Activated CD4-positive, alpha-beta T cell treated with anti-CD3 and anti-CD28 coated beads, Interleukin-2, amount 50 U/mL, for 48 hours (primary cell): ENCODE results near the gene PTPRJ.
A peak's percentile ranks its signal among the peaks of the same experiment; 100 is the strongest.
"Not testable (repeated sequence)": the region's sequence is repeated elsewhere in the genome, so short reads cannot be mapped to it uniquely, and the experiment has no call there.

Source experiments
- DNase-seq, 2 experiments: peaks; one replicate each; pipeline ENCODE4 v3.0.0-alpha.2; 2020

Gene PTPRJ

DNA sequence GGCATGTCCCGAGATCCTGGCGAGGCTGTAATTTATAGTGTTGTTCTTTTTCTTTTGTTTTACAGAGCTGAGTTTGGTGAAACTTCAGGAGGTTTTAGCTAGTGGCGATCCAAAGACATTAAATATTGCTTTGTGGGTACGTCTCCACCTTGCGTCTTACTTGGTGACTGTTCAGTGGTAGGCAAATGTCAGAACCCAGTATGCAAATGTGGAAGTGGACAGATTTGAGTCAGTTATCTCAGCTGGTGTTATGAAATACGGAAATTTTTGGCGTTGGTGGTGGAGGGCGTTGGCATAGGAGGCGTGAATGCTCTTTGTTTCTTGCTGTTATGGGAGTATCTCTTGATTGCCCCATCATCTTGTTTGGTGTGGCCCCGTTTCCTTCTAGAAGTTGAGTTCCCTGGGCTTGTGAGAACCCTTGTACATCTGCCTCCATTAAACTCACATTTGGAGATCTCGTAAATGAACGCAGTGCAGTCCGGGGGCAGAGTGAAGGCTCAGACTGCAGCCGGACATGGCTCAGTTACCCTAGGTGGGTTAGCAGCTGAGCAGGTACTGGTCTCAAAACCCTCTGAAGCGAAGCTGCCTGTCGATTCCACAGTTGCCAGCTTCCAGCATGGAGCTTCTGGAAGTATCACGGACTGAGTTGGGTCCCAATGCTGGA lies 39.9 kb downstream of the PTPRJ start:
- peak; percentile 40 to 61 for DNase-seq

DNA sequence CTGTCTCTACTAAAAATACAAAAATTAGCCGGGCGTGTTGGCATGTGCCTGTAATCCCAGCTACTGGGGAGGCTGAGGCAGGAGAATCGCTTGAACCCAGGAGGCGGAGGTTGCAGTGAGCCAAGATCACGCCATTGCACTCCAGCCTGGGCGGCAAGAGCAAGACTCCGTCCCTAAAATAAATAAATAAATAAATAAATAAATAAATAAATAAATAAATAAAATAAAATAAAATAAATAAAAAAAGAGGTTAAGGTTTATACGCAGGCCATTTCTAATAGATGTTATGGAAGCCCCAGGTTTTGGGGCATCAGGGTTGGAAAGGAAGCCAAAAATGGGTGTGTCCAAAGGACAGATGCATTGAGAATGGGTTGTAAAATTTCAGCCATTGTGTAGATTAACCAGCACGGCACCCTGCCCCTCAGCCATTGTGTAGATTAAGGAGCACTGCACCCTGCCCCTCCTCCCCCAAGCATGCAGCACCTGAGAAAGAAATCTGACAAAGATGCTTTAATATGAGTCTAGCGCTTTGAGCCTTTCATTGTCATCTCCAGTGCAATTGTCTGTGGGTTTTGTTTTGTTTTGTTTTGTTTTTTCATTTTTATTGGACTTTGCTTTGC lies 41.0 kb downstream of the PTPRJ start:
- not testable (repeated sequence) for DNase-seq

DNA sequence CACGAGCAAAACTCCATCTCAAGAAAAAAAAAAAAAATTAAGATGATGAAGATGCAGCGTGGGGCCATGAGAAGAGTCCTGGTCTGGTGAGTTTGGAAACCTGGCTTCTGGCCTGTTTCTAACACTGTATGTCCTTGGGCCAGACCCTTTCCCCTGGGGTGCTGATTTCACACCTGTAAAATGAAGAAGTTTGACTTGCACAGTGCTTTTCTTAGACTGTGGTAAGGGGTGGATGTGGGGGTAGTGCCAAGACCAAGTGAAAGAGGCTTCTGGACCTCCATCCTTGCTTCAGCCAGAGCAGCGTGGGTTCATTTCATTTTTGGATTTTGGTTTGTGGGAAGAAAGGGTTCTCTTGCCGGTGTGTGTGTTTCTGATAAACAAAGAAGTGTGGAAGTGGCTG lies 42.1 kb downstream of the PTPRJ start:
- DNase-seq, result no peak

DNA sequence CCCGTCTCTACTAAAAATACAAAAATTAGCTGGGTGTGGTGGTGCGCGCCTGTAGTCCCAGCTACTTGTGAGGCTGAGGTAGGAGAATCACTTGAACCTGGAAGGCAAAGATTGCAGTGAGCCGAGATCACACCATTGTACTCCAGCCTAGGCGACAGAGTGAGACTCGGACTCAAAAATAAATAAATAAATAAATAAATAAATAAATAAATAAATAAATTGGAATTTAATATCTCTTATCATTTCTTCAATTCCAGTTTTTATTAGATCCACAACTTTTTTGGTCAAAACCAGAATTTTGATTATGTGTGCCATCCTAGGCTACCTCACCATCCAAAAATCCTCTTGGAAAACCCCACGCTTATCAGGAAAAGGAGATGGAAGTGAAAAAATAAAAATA lies 43.2 kb downstream of the PTPRJ start:
- not testable (repeated sequence) for DNase-seq

DNA sequence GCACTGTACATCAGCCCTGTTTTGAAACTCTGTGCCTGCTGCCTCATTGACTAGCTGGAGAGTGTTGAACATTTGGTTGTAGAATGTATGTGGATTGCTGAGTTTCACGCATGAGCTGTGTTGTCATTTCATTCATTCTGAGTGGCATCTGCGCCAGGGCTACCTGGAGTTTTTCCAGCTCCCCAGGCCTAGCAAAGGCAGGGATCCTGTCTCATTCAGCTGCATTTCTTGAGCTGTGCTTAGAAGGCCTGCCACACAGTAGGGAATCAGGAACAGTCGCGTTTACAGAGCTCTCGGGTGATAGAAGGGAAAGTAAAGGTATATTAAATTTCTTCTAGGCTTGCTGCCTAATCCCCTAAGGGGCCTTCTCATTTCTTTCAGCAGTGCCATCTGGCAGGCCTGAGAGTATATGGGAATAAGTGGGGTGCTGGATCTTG lies 44.3 kb downstream of the PTPRJ start:
- DNase-seq, result no peak

DNA sequence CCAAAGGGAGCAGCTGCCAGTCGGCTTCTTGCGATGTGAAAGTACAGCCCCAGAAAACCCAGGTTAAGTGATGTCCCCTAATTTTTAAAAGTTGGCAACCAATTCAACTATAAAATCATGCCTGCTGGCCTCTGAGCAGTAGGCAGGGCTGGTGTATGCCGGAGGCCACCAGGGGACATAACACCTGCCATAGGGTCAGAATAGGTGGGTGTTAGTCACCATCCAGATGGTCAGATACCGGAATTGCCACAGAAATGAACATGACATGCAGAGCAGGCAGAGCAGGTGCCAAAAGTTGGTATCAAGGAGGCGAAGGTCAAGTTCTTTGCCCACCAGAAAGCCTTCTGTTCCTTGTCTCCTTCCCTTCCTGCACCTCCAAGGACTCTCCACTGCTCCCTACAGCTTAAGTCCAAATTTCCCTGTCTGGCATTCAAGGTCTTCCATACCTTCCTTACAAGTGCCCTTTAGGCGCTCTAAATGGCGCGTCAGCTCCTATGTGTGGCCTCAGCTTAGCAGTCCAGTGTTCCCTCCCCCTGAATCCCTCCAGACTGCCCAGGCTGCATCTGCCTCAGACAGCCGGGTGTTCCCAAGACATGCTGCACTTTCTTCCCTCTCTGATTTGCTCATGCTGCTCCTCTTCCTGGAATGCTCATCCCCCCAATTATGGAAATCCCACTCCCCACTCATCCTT lies 45.1 kb downstream of the PTPRJ start:
- no peak for DNase-seq

DNA sequence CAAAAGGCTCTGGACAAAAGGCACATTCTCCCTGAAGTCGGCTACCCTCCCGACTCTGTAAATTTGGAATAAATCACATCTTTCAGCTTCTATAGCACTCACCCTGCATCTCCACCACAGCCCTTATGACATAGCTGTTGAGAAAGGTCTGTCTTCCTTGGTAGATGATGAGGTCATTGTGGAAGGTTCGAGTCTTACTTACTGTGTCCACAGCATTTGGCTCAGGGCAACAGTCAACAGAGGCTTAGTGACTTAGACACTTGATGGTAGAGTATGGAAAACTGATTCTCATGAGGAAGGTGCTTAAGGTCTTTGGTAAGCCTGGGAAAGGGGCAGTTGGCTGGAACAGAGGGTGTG lies 45.6 kb downstream of the PTPRJ start:
- no peak for DNase-seq

DNA sequence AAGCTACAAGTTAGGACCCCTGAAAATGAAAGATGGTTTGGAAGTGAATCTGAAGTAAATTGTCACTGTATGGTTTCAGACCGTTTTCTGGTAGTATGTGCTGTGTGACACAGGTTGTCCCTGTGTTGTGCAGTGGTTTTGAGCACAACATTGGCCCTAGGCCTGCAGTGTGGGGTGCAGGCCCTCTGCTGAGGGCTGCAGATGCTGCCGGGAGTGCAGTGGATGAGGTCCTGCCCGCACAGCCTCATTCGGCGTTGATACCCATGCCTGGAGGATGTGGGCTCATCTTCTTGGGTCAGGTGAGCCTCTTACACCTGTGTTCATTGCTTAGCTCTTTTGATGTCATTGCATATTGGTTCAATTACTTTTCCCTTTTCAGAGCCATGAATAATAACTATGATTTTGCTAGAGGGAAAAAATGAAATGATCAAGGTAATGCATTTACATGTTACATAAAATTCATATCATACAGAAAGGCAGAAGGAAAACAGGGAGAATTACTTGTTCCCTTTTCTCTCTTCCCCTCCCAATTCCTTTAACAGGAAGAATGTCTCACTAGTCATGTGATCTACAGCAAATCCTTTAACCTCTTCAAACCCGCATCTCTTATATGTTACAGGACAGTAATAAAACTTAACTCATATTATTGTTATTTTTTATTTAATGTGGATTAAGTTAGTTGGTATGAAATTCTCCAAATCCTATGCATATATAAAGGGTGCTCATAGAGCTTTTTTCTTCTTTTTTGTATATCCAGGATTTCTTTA lies 48.7 kb downstream of the PTPRJ start:
- no peak for DNase-seq

DNA sequence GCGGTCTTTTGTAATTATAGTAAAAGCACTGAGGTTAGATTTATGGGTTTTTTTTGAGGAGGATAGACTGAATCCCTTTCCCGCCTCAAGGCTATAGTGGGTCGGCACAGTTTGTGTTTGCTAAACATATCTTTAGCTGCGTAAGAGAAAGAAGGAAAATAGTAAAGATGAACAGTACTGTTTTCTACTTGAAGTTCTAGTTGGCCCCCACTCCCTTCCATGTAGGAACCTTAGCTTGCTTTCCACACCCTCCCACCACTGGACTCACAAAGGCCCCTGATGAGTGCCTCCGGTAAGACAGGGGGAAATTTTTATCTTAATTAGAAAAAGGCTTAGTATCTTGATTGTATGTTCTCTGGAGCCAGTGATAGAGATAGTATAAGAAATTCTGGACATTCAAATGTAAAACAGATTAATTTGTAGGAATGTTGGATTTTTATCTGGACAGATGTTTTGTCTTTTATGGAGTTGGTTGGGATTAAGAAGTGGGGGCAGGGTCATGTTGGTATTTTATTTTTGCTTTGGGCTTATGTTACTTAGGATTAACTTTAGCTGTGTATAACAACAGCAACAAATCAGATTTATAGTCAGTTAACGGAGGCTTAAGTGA lies 49.4 kb downstream of the PTPRJ start:
- no peak for DNase-seq

DNA sequence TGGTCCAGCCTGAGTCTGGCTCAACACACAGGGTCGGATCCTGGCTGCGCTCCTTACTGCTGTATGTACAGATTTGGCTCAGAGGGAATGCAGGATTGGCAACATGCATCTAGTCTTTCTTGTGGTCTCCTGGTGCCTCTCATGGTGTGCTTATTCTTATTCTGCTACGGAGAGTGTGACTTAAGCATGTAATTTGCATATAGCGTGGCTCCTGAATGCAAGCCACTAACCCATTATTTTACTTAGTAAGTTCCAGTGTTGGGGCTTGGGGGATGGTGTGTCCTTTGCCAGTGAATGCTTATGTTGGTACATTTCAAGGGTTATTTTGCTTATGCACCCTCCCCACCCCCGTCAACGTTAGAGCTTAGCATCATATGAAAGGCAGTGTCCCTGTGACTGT lies 51.2 kb downstream of the PTPRJ start:
- no peak for DNase-seq

DNA sequence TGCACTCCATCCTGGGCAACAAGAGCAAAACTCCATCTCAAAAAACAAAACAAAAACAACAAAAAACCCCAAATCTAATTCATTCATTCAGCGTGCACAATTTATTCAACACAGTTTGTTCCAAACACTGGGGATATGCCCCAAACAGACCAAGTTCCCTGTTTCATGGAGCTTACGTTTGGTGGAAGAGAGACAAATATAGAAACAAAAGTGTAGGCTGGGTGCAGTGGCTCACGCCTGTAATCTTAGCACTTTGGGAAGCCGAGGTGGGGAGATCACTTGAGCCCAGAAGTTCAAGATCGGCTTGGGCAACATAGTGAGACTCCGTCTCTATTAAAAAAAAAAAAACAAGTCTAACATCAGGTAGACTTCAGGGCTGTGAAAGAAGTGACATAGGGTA lies 52.4 kb downstream of the PTPRJ start:
- DNase-seq, result no peak

DNA sequence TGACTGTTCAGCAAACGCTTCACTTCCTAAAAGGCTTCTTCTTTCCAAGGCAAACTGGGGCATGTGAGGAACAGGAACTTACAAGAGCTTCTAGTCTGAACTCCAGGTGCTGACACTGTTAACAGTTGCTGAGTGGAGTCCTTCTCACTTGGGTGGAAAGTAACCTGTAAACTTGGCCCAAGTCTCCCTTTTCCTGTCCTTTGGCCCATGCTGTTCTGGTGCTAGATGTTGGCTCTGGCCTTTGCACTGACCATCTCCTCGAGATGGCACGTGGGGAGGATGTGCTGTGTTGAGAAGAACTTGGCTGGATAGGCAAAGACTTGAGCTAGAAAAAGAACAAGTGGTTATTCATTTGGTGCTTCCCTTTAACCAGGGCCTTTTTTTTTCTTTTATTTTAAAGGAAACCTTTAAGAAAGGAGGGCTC lies 53.6 kb downstream of the PTPRJ start:
- no peak for DNase-seq

DNA sequence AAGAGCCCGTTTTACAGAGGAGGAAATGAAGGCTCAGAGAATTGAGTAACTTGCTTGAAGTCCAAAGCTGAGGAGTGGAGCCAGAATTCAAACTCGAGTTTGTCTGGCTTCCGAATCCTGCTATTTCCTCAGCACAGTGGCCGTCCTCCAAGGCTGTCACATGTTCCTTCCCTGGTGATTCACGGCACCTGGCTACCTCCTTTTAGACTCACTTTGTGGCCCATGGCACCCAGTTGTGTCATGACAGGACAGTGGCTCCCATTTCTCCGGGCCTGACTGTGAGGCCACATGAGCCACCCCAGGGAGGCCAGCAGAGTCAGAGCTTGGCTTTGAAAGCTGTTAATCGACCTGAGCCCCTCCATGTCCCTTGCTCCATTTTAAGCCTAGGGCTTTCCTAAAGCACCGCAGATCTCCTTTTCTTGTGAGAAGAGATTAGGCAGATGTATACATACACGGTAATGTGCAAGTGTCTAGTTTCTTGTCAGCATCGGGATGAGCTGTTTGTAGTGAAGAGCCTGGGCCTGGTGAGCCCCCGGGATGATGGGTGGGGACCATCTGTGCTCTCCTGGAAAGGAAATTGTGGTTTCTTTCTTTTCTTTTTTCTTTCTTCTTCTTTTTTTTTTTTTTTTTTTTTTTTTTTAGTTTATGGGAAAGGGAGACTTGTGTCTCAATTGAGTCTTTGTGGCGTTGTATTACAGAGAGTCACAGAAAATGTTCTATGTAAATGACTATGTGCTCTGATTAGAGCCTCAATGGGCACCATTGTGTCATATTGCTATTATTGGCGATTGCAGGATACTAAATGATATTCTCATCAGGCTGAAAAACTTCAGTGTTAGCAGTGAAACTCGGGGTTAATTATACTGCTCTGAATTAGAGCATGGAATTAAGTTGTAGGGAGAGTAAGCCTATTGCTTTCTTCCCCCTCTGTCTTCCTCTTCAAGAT lies 54.8 kb downstream of the PTPRJ start:
- DNase-seq, result no peak

DNA sequence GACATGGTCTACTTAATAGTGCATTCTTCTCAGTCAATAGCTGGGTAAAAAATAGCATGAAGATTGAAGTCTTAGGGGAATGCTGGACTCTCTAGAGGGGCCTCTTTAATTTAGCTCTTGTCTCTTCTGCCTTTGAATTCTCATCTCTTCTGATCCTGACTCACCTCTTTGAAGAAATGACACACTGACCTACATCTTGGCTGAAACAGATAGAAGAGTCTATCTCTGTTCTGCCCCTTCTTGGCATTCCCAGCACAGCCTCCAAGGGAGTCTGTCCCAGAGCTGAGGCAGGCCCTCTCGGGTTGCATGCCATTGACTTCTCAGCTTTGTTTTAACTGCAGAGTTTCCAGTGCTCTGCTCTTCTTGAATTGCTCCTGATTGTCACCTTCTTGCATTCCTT lies 55.7 kb downstream of the PTPRJ start:
- DNase-seq, result no peak

DNA sequence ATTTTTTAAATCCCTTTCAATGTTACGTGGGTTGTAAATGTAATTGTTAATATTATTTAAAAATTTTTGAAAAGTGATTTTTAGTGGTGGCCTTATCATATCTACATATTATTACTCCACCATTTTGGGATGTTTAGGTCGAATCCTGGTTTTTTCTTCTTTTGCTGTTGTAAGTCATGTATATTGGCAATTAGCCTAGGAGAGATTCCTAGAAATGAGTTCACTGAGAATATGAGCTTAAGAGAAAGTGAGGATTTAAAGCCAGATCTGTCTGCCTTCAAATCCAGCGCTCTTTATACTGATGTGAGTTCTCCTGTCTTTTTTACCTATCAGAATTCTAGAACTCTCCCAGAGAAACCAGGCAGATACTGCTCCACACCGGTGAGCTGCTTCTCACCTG lies 56.1 kb downstream of the PTPRJ start:
- no peak for DNase-seq

DNA sequence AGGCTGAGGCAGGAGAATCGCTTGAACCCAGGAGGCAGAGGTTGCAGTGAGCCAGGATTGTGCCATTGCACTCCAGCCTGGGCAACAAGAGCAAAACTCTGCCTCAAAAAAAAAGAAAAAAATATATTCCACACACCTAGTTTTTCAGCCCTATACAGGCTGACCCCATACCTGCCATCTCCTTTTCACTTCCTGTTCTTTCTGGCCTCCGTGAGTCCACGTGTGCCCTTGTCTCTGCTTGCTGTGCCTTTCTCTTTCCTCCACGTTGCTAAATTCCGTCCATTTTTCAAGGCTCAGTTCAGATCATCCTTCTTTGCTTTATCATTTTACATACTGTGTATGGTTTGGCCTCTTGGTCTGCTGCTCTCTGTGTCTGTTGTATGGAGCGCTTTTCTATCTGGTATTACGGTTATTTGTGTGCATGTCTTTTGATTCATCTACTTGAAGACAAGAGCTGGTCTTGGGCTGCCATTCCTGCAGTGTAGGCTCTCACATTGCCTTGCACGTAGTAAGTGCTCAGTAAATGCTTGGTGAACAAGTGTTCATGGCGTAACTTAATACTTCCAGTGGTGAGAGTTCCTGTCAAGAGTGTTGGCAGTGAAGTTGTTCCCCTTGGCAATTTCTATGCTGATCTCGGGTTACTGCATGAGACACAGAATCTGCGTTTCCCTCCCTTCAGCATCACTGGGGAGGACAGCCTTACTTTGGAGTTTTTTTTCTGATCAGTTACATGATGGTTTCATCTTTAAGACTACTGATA lies 57.5 kb downstream of the PTPRJ start:
- DNase-seq, result no peak

DNA sequence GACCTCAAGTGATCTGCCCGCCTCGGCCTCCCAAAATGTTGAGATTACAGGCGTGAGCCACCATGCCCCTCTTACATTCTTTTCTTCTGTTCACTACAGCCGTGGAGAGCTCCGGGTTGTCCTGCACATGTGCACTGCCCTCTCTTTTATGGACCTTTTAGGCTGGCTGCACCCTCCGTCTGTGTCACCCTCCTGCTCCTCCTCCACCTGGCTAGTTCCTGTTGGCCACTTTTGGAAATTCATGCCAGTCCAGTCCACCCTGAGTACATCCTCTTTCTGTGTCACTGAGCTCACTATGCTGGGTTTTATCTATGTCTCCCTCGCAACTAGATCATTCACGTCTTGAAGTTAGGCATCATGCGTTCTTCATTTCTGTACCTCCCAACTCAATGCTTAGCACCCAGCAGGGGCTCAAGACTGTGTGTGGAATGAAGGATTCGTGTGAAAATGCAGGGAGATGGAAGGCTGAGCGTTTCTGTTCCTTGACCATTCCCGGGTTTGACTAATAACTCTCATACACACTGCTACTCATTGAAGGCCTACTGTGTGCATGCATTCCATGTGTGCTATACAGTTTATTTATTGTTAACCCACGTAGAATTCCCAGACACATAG lies 60.6 kb downstream of the PTPRJ start:
- no peak for DNase-seq

DNA sequence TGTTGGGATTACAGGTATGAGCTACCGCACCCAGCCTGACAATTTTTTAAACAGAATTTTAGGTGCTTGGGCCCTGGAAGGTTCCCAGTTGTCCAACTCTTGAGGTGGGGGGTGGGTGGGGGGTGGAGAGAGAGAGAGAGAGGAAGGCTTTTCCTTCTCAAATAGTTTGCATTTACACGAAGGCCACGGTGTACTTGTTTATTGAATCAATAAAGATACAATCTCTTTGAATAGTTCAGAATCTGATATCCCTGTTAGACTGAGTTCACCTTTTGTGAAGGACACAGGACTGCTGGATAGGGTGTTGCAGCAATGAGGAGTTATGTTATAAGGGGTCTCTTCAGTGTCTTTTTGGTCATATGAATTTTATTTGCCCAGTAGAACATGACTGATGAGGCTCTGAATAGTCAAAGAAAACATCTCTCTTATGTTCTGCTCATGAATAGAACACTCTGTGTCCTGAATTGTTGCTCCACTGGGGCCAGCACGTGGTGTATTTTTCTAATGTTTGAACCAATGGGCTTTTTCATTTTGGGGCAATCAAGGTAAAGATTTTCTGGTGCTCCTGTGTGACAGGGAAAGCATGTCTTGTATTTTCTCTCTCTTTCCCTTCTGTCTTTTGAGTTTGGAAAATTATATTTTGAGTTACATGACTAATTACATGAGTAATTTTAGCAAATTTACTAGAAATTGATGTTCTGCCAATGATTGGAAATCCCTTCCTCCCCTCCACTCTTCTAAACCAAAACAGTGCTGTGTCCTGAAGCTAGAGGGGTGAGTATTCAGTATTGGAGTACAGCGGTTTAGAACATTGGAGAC lies 61.7 kb downstream of the PTPRJ start:
- DNase-seq, result no peak

DNA sequence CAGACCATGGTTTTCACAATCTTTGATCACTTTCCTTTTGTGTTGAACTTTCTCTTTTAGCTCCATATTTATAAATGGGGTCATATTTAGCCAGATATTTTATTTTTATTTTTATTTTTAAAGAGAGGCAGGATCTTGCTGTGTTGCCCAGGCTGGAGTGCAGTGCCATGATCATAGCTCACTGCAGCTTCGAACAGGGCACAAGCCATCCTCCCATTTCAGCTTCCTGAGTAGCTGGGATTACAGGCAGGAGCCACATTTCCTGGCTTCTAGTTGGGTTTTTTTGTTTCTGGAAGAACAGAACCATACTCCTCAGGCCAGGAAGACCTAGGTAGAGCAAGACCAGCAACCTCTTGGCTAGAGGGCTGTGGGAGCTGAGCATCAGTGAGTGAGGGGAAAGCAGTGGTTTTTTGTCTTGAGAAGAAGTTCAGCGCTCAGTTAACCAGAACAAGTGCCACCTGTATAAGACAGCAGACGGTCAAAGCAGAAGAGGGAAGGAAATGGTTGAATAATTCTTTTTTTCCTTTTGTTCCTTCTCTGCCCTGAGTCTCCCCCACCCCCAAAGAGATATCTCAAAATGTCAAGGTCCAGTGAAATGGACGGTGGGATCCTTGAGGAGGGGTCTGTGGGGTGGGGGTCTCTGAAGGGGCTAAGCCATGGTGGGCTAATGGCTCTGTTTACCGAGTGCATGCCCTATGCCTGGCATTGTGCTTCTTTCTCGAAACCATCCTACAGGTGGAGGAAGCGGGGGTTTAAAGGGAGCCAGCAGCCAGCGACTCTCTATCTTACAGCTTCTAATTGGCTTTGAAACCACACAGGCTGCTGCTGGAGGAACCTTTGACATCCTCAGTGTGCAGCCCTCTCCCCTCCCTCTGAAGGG lies 63.0 kb downstream of the PTPRJ start:
- DNase-seq, result no peak
